ENCODE data around the gene MRPL23.
"Not testable (repeated sequence)": the region's sequence is repeated elsewhere in the genome, so short reads cannot be mapped to it uniquely, and the experiment has no call there.

MRPL23 gene

GRCh38 chr11:1934335-1935155 lies 12.6 kb upstream of the MRPL23 start:
- DNase-seq = no peak

GRCh38 chr11:1935156-1936071 lies 11.7 kb upstream of the MRPL23 start:
- no peak for DNase-seq

- DNase-seq = no peak
Observed at GRCh38 chr11:1936072-1936780, 10.9 kb upstream of the MRPL23 start.

- DNase-seq = no peak
Observed at GRCh38 chr11:1936781-1937615, 10.1 kb upstream of the MRPL23 start.

- DNase-seq = no peak
Observed at GRCh38 chr11:1937616-1938342, 9.4 kb upstream of the MRPL23 start.

GRCh38 chr11:1938343-1939005 lies 8.7 kb upstream of the MRPL23 start:
- DNase-seq = no peak

- no peak for DNase-seq
Observed at GRCh38 chr11:1939006-1939625, 8.0 kb upstream of the MRPL23 start.

GRCh38 chr11:1939788-1940187 lies 7.3 kb upstream of the MRPL23 start:
- not testable (repeated sequence) for DNase-seq

GRCh38 chr11:1942558-1943260 lies 4.4 kb upstream of the MRPL23 start:
- no peak for DNase-seq

- DNase-seq = no peak
Observed at GRCh38 chr11:1943576-1943975, 3.6 kb upstream of the MRPL23 start.

GRCh38 chr11:1943977-1944376 lies 3.2 kb upstream of the MRPL23 start:
- no peak for DNase-seq

GRCh38 chr11:1947592-1948237 lies 583 bp downstream of the MRPL23 start:
- no peak for DNase-seq

- no peak for DNase-seq
Observed at GRCh38 chr11:1948389-1948788, 1.3 kb downstream of the MRPL23 start.

GRCh38 chr11:1949302-1949701 lies 2.2 kb downstream of the MRPL23 start:
- DNase-seq = no peak

GRCh38 chr11:1949922-1950321 lies 2.8 kb downstream of the MRPL23 start:
- DNase-seq = no peak

- no peak for DNase-seq
Observed at GRCh38 chr11:1952806-1953482, 5.8 kb downstream of the MRPL23 start.

GRCh38 chr11:1953489-1954266 lies 6.5 kb downstream of the MRPL23 start:
- peak; percentile 25 for DNase-seq

GRCh38 chr11:1958367-1958766 lies 11.2 kb downstream of the MRPL23 start:
- no peak for DNase-seq
